Measurements from ENCODE around the gene DAZL. TPM values are rescaled to one million over a fixed set of nuclear protein-coding genes. Genes with fewer than 3 reads are reported as not detected.

DAZL gene
- total and polyA plus RNA-seq, 10 of the 15 experiments (the other 5 are each of a cell fraction or from before 2014, with no cell fraction given), result 0.04 to 0.48 (median 0.13) TPM; not detected in 1

DNA sequence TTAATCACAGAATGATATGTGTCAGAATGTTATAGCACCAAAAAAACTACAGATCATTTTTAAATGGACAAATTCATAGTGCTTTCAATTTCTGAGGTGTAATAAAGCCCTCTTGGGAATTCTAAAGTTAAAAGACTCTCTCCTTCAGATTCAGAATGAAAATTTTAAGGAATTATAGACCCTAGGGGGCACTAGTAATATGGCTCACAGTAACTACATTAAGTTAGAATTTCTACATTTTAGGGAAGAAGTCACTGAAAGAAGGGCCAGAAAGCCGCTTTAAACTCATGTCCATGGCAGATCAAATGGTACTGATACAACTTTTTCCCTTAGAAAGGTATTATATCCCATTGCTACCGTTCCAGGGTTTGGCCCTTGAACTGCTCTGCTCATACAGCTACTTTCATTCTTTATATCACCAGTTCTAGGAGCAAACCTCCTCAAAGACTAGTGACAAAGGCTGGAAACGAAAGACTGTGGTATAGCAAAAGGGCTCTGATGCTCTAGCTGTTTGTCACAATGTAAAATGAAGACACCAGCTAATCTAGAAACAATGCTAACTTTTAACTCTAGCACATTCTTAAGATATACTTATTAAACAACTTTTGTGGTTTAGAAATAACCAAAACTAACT is 18.1 kb downstream of the DAZL start (continued):
- no peak for TF ChIP-seq ASH2L (IDR thresholded peaks at IDR 0.05; ENCODE audit: borderline replicate concordance, low read depth)
- TF ChIP-seq MTA3 (IDR thresholded peaks at IDR 0.05; ENCODE audit: borderline replicate concordance, low read length), result no peak
- no peak for TF ChIP-seq EZH2 (IDR thresholded peaks at IDR 0.05; ENCODE audit: borderline replicate concordance, control insufficient read depth, low read depth, low read length)
- no peak for TF ChIP-seq ETV6 (conservative IDR thresholded peaks at IDR 0.05 in 1 of 2, IDR thresholded peaks at IDR 0.05 in 1 of 2; ENCODE audit: borderline replicate concordance in 1 of 2, low read depth in 1 of 2)
- TF ChIP-seq PML (IDR thresholded peaks at IDR 0.05; ENCODE audit: low read length), result no peak
- TF ChIP-seq, protein P1, sequence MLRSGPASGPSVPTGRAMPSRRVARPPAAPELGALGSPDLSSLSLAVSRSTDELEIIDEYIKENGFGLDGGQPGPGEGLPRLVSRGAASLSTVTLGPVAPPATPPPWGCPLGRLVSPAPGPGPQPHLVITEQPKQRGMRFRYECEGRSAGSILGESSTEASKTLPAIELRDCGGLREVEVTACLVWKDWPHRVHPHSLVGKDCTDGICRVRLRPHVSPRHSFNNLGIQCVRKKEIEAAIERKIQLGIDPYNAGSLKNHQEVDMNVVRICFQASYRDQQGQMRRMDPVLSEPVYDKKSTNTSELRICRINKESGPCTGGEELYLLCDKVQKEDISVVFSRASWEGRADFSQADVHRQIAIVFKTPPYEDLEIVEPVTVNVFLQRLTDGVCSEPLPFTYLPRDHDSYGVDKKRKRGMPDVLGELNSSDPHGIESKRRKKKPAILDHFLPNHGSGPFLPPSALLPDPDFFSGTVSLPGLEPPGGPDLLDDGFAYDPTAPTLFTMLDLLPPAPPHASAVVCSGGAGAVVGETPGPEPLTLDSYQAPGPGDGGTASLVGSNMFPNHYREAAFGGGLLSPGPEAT (IDR thresholded peaks at IDR 0.05; ENCODE audit: low read depth), result no peak
- TF ChIP-seq SMAD5 (IDR thresholded peaks at IDR 0.05; ENCODE audit: low read depth), result no peak

DNA sequence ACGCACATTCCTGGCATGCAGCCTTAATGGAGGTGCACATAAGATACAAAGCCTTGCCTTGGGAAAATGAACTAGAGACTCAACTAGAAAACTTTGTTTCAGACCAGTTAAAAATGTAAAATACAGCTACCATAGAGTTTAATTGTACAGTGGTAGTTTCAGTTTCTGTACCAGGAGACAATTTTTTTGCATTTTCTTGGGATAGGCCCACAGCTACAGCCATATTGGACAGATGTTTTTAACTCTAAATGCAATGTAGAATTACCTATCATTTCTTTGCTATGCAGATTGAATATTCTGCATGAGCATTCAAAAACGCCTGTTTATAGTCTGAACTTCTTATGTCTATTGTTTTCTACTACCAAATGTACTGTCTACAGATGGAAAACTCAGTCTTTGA is 20.3 kb downstream of the DAZL start:
- Histone ChIP-seq H3K9me3 (replicated peaks; ENCODE audit: control insufficient read depth, insufficient read depth, low read length) (no peaks in the 10 kb centered on the region; the same call in 2 of the 3 replicates), H3K4me2 (ENCODE audit: control insufficient read depth, insufficient read depth) (no peak overlapping the region), H3K9ac (ENCODE audit: control insufficient read depth, insufficient read depth, low read length) (no peak overlapping the region), H3K4me3 (no peak overlapping the region), H3K4me1 (ENCODE audit: control insufficient read depth, insufficient read depth, low read length) (peaks cover 7% of the 10 kb centered on the region), H3K27ac (ENCODE audit: control insufficient read depth, insufficient read depth) (no peak overlapping the region), H4K20me1 (ENCODE audit: control insufficient read depth, insufficient read depth) (no peaks in the 10 kb centered on the region), H2AFZ (ENCODE audit: control insufficient read depth, low read depth, low read length) (no peak overlapping the region), H3K79me2 (ENCODE audit: control insufficient read depth, insufficient read depth, low read length) (no peaks in the 10 kb centered on the region), H3K36me3 (ENCODE audit: control insufficient read depth in 2 of 2, insufficient read depth in 2 of 2, low read length in 1 of 2) (no peaks in the 10 kb centered on the region), H3K27me3 (replicated peaks in 1 of 2; ENCODE audit: control insufficient read depth in 2 of 2, insufficient read depth in 2 of 2, low read length in 1 of 2) (no peaks in the 10 kb centered on the region)
- DNase-seq (ENCODE audit: low read depth, low spot score), result no peak
- BruUV-seq (replicated peaks), result no TSS peak
- intact Hi-C loops (cut with micrococcal nuclease; ENCODE audit: unreplicated experiment), result no loop called here
- ChIA-PET SMC1A (ENCODE audit: uncharacterized antibody, unreplicated experiment) (interaction anchor here (1.2 kb wide), 1 partner anchor 73 kb away, joined by 3 read pairs; no protein-coding TSS in a partner anchor), CTCF (no interaction called here), RAD21 (ENCODE audit: unreplicated experiment) (no interaction called here), POLR2A (interaction anchor here (1.0 kb wide), 1 partner anchor 310 kb away, joined by 3 read pairs; no protein-coding TSS in a partner anchor)
- TF ChIP-seq TCF3 (IDR thresholded peaks at IDR 0.05; ENCODE audit: borderline replicate concordance, insufficient read depth, low read depth, low read length) (no peak), MEF2A (IDR thresholded peaks at IDR 0.05; ENCODE audit: insufficient read depth, low read depth, low read length) (no peak), DPF2 (IDR thresholded peaks at IDR 0.05) (no peak), NR2C2 (IDR thresholded peaks at IDR 0.05; ENCODE audit: borderline replicate concordance, control insufficient read depth, insufficient read length, low read depth) (no peak), RCOR1 (conservative IDR thresholded peaks at IDR 0.05; ENCODE audit: low read depth, low read length) (no peak), ZSCAN29 (IDR thresholded peaks at IDR 0.05) (no peak), NR2C1 (IDR thresholded peaks at IDR 0.05) (no peak), NFXL1 (IDR thresholded peaks at IDR 0.05; ENCODE audit: borderline replicate concordance) (no peak), EP300 (IDR thresholded peaks at IDR 0.05; ENCODE audit: borderline replicate concordance in 1 of 2, control insufficient read depth in 1 of 2, low read depth in 2 of 2, low read length in 2 of 2) (no peak), POLR2A (IDR thresholded peaks at IDR 0.05; ENCODE audit: low read depth, low read length) (no peak)
- TF ChIP-seq, protein P2, sequence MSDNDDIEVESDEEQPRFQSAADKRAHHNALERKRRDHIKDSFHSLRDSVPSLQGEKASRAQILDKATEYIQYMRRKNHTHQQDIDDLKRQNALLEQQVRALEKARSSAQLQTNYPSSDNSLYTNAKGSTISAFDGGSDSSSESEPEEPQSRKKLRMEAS (IDR thresholded peaks at IDR 0.05; ENCODE audit: low read depth, low read length), result no peak
- TF ChIP-seq, protein P3, sequence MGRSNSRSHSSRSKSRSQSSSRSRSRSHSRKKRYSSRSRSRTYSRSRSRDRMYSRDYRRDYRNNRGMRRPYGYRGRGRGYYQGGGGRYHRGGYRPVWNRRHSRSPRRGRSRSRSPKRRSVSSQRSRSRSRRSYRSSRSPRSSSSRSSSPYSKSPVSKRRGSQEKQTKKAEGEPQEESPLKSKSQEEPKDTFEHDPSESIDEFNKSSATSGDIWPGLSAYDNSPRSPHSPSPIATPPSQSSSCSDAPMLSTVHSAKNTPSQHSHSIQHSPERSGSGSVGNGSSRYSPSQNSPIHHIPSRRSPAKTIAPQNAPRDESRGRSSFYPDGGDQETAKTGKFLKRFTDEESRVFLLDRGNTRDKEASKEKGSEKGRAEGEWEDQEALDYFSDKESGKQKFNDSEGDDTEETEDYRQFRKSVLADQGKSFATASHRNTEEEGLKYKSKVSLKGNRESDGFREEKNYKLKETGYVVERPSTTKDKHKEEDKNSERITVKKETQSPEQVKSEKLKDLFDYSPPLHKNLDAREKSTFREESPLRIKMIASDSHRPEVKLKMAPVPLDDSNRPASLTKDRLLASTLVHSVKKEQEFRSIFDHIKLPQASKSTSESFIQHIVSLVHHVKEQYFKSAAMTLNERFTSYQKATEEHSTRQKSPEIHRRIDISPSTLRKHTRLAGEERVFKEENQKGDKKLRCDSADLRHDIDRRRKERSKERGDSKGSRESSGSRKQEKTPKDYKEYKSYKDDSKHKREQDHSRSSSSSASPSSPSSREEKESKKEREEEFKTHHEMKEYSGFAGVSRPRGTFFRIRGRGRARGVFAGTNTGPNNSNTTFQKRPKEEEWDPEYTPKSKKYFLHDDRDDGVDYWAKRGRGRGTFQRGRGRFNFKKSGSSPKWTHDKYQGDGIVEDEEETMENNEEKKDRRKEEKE (IDR thresholded peaks at IDR 0.05), result no peak
- FAIRE-seq, result no peak
- in situ Hi-C loops (cut with MboI), result no loop called here
- 35% methylated on average over 2 of the region's 2 CpGs for WGBS (ENCODE audit: insufficient coverage, insufficient replicate concordance, low lambda C conversion rate, missing lambda C conversion rate)
- ATAC-seq, result no peak
